GM19099 (cell line): ENCODE results near the gene ENOPH1.

Experiments used
- POLR2A ChIP-seq: IDR thresholded peaks from 3 replicates; pipeline ENCODE4 v1.6.1; 2011; ENCODE audit warnings: low read depth; ENCODE audit not compliant: insufficient read length; ENCODE audit errors: extremely low read depth

The ENOPH1 gene

DNA sequence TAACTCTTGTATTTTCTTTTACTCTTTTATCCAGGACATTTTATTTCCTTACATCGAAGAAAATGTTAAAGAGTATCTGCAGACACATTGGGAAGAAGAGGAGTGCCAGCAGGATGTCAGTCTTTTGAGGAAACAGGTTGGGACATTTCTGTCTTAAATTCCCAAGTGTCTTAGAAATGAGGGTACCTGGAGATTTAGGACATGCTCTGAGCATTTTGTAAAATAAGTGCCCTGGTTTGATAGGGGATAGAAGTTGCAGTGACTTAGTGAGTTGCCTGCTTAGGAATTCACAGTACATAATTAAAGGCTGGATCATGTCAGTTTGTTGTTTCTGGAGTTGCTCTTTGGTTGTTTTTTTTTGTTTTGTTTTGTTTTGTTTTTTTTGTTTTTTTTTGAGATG, 17.5 kb downstream of the ENOPH1 start:
- TF ChIP-seq POLR2A, result no peak

DNA sequence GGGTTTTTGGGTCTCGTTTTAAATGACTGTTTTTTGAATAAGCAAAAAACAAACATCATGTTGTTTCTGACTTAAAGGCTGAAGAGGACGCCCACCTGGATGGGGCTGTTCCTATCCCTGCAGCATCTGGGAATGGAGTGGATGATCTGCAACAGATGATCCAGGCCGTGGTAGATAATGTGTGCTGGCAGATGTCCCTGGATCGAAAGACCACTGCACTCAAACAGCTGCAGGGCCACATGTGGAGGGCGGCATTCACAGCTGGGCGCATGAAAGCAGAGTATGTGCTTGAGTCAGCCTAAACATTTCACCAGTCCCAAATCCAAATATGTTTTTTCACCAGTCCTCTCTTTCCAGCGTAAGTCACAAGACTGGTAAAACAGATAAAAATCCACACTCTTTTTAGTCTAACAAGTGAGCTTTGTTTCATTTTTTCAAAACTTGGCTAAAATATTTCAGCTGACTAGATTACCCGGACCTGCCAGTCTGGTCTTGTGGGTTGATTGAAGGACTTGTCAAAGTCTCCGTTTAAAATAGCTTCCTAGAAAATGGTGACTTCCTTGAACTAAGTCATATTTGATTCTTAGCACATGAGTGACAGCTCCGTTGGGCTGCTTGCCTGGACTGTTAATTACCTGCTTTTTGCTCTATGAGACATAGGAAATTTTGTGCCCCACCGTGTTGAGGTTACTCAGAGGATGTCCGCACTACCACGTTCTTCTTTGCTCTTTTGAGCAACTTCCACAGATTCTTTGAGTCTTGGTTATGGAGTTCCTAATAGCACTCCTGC, 20.8 kb downstream of the ENOPH1 start:
- TF ChIP-seq POLR2A, result no peak

DNA sequence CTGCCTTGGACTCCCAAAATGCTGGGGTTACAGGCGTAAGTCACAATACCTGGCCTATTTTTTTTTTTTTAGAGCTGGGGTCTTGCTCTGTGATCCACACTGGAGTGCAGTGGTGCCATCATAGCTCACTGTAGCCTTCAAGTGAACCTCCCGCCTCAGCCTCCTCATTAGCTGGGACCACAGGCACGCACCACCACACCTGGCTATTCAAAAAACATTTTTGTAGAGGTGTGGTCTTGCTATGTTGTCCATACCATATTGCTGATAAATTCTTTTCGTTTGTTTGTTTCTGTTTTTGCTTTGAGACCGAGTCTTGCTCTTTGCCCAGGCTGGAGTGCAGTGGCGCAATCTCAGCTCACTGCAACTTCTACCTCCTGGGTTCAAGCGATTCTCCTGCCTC, 21.6 kb downstream of the ENOPH1 start:
- TF ChIP-seq POLR2A, result no peak

DNA sequence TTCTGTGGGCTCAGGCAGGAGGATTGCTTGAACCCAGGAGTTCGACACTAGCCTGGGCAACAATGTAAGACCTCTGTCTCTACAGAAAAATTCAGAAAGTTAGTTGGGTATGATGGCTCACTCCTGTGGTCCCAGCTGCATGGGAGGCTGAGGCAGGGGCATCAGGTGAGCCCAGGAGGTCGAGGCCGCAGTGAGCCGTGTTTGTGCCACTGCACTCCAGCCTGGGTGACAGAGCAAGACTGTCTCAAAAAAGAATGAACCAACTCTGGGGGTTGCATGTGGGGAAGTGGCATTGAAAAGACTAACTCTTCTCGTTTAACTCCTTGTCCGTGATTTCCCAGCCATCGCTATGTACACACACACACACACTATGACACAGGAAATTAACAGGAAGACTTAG, 26.9 kb downstream of the ENOPH1 start:
- TF ChIP-seq POLR2A, result no peak

DNA sequence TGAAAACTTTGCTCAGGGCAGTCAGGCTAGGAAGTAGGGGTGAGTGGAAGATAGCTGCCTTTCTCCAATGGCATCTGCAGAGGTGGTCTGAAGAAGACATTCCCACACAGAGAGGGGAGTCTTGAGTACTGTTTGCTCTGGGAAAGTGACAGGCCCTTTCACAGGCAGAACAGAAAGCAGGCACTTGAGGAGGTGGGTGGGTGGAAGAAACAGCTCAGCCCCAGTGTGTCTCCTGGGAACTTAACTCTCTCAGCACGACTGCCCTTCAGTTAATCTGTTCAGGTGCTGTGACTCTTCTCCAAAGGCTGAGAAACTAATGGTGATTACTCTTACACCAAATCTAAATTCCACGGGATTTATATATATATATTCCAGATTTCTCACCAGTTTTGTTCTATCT, 28.3 kb downstream of the ENOPH1 start:
- no peak for TF ChIP-seq POLR2A

DNA sequence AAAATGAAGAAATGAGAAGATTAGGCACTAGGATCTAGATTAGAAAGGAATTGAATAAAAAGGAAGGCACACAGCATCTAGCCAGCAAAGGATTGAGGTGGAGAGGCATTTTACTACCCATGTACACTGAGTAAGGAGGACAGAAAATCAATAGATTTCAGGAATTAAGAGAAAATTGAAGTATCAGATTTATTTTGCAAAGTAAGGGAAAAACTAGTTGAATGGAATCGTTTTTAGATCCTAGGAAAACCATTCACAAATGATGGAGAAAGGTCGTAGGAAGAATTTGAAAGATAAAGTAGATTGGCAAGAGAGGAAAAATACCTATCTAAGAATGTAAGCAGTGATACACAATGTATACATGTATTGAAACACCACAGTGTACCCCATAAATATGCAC, 31.3 kb downstream of the ENOPH1 start:
- no peak for TF ChIP-seq POLR2A

DNA sequence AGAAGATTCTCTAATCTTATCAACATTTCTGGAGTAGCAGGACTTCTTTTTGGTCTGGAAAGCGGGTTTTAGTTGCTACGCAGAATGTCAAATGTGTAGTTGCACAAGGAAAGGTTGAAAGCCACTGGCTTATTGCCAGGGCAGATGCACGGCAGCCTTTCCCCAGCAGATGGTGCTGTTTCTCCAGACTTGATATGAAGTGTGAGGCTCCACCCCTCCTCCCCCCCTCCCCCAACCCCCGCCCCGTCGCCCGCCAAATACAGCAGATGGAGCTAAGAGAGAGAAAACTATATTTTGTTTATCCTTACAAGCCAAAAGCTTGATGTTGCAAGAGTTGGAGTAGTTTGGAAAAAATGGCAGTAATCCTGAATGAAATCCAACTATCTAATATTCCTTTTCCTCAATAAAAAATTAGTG, 32.0 kb downstream of the ENOPH1 start:
- TF ChIP-seq POLR2A, result no peak

DNA sequence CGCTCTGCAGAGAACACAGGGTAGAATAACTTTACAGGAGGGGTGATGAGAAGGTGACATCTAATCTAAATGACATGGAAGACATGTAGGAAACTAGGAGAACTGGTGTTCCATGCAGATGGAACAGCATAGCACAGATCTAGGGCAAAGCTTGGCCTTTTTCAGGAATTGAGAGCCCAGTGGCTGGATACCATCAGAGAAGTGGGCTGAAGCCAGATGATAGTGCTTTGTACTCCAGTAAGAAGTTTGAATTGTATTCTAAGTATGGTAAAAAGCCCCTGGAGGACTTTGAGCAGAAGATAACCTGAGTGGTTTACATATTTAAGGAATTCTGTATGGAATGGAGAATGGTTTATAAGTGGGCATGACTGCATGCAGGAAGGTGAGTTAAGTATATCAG, 32.8 kb downstream of the ENOPH1 start:
- TF ChIP-seq POLR2A, result no peak

DNA sequence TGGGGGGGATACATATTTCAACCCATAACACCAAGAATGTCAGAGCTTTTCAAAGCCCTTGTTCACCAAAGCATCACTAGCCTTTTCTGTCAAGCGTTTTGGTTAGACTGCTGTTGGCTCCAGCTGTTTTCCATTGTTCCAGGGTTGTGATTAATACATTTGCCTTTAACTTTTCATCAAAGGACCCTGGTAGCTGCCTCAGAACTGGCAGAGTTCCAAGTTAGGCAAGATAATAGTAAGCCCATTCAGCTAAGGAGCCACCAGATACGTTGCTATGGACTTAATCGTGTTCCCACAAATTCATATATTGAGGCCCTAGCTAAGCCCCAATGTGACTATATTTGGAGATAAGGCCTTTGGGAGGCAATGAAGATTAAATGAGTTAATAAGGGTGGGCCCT, 37.1 kb downstream of the ENOPH1 start:
- no peak for TF ChIP-seq POLR2A

DNA sequence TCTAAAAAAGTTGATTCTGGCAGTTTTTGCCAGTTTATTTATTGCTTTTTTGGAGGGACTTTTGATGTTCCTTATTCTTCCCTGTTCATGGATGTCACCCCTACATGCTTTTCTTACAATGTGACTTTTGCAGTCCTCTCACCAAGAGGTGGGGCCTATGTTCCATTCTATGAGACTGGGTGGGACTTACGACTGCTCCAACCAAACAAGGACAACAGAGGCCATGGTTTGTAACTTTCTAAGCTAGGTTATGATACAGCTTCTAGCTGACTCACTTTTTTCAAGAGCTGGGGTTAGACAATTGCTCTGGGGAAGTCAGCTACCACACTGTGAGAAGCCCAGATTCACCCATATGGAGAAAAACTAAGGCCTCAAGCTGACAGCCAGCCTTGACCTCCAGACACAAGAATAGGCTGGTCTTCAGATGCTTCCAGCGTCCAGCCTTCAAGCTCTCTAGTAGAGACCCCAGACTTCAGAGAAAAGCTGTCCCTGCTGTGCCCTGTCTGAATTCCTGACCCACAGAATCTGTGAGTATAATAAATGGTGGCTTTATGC, 39.5 kb downstream of the ENOPH1 start:
- TF ChIP-seq POLR2A, result no peak

DNA sequence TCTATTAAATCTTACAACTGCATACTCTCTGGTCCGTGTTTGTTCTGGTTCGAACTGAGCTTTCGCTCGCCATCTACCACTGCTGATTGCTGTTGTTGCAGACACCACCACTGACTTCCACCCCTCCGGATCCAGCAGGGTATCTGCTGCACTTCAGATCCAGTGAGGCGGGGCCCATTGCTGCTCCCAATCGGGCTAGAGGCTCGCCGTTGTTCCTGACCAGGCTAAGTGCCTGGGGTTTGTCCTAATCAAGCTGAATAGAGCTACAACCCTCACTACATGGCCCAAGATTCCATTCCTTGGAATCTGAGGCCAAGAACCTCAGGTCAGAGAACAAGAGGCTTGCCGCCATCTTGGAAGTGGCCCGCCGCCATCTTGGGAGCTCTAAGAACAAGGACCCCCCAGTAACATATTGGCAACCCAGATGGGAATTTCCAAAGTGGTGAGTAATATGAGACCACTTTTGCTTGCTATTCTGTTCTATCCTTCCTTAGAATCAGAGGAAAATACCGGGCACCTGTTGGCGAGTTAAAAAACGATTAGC, 43.3 kb downstream of the ENOPH1 start:
- no peak for TF ChIP-seq POLR2A

DNA sequence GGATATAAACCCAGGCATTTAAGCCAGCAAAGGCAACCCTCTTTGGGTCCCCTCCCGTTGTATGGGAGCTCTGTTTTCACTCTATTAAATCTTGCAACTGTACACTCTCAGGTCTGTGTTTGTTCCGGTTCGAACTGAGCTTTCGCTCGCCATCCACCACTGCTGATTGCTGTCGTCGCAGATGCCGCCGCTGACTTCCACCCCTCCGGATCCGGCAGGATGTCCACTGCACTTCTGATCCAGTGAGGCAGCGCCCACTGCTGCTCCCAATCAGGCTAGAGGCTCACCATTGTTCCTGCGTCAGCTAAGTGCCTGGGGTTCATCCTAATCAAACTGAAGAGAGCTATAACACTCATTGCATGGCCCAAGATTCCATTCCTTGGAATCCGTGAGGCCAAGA, 49.2 kb downstream of the ENOPH1 start:
- TF ChIP-seq POLR2A, result no peak

DNA sequence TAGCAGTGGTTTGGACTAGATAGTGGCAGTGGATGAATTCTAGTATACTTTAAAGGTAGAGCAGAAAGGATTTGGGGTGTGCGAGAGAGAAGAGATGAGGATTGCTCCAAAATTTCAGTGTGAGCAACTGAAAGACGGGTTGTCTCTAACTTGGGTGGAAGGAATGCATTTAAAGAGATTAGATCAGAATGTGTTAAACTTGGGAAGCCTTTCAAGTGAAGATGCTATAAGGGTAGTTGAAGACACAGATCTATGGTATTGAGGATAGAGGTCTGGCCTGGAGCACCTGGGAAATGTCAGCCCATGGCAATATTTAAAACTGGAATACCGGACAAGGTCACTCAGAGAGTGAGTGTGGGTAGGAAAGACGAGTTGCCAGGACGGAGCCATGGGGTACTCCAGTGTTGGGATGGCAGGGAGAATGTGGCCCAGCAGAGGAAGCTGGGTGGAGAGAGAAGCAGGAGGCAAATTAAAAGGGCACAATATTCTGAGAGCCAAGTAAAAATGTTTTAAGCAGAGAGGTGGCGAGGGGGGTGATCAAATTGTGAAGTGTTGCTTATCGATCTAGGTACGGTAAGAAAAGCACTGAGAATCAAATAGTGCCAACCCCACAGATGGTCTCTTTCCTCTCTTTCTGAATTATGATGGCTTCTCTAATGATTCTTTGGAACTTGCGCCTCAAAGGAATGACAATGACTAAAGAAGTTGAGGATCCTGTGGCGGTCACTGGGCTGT, 50.5 kb downstream of the ENOPH1 start:
- no peak for TF ChIP-seq POLR2A

DNA sequence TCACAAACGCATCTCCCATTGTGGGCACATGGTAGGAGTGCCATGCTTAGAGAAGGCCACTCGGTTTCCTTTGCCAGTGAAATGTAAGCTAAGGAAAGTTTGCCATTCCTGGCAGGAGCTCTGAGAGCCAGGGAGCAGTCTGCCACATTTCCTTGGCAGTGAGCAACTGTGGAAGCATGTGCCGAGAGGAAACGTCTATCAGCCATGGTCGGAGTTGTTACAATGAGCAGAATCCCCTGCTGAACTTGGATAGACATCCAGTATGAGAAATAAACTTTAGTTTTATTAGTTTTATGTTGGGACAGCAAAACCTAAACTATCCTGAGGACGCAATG, 51.1 kb downstream of the ENOPH1 start:
- TF ChIP-seq POLR2A, result no peak

DNA sequence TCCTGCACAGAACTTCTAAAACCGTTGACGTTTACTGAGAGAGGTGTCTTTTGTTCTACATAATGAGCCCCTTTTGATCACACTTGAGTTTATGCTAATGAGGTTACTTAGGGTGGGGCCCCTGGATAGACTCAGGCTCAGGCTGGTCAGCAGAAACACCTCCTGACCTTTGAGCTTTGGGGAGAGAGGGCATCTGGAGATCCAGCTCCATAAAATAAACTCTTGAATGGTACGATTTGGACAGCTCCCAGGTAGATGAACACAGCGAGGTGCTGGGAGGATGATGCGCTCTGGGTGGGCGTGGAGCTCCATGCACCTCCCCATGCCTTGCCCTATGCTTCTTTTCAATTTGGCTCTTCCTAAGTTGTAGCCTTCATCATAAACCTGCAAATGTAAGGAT, 52.0 kb downstream of the ENOPH1 start:
- TF ChIP-seq POLR2A, result no peak
